Naive thymus-derived CD4-positive, alpha-beta T cell (primary cell): ENCODE results near the gene E4F1. TPM values are rescaled to one million over a fixed set of nuclear protein-coding genes. Genes with fewer than 3 reads are reported as not detected.
"Not testable (repeated sequence)": the region's sequence is repeated elsewhere in the genome, so short reads cannot be mapped to it uniquely, and the experiment has no call there.

Source experiments
- ATAC-seq: fragments of 150-1000 bp; cut with Tn5 transposase; 2 replicates; pipeline ENCODE4 v1.10.0; 2021; ENCODE audit warnings: mild to moderate bottlenecking, moderate library complexity
- CTCF ChIA-PET: fragments of 350-600 bp; sonication (Branson Sonifier 250); formaldehyde crosslinking; loops from one replicate; lab custom pipeline; 2021; ENCODE audit warnings: antibody characterized with exemption; lab: Charles Lee
- POLR2A ChIA-PET: fragments of 350-600 bp; sonication (Branson Sonifier 250); formaldehyde crosslinking; loops from one replicate; lab custom pipeline; 2021; ENCODE audit warnings: antibody characterized with exemption, inconsistent platforms; lab: Charles Lee
- DNase-seq, 9 donors: peaks; one replicate each; pipeline versions ENCODE4 v3.0.0 to v3.0.0-alpha.2; 2020 to 2022; ENCODE audit warnings: mixed read lengths in 1 of 9
- H3K27ac ChIP-seq: one replicate; pipeline ENCODE4 v1.7.0; 2013; ENCODE audit warnings: mild to moderate bottlenecking, low read depth, low read length, moderate library complexity
- H3K27me3 ChIP-seq, 2 donors: one replicate each; pipeline ENCODE4 v1.7.0; 2013; ENCODE audit warnings: low read length in 2 of 2, mild to moderate bottlenecking in 2 of 2, moderate library complexity in 2 of 2; ENCODE audit not compliant: control insufficient read depth in 2 of 2, insufficient read depth in 2 of 2
- H3K36me3 ChIP-seq, 3 experiments: 1 replicate in 2 of 3; 2 replicates in 1 of 3; pipeline ENCODE4 v1.7.0; 2013; ENCODE audit warnings: low read length in 3 of 3, mild to moderate bottlenecking in 3 of 3, moderate library complexity in 1 of 3; ENCODE audit not compliant: insufficient read depth in 3 of 3, control insufficient read depth in 2 of 3
- H3K4me1 ChIP-seq, 2 donors: one replicate each; pipeline ENCODE4 v1.7.0; 2013; ENCODE audit warnings: low read length in 2 of 2, mild to moderate bottlenecking in 2 of 2, moderate library complexity in 1 of 2; ENCODE audit not compliant: control insufficient read depth in 2 of 2, insufficient read depth in 2 of 2
- H3K4me3 ChIP-seq: 2 replicates; pipeline ENCODE4 v1.7.0; 2013; ENCODE audit warnings: mild to moderate bottlenecking, low read length
- H3K9me3 ChIP-seq, 3 experiments: 1 replicate in 2 of 3; 2 replicates in 1 of 3; pipeline ENCODE4 v1.7.0; 2013; ENCODE audit warnings: low read length in 3 of 3; ENCODE audit not compliant: control insufficient read depth in 2 of 3
- H3K27ac Mint-ChIP-seq, 9 donors: one replicate each; pipeline ENCODE4 v1.8.0; 2020 to 2022; ENCODE audit warnings: mixed read lengths in 9 of 9, mild to moderate bottlenecking in 8 of 9, moderate library complexity in 5 of 9, inconsistent platforms in 2 of 9
- H3K27me3 Mint-ChIP-seq, 5 donors: one replicate each; pipeline ENCODE4 v1.8.0; 2021 to 2022; ENCODE audit warnings: mixed read lengths in 5 of 5, mild to moderate bottlenecking in 1 of 5
- H3K36me3 Mint-ChIP-seq, 5 donors: one replicate each; pipeline ENCODE4 v1.8.0; 2020 to 2022; ENCODE audit warnings: mixed read lengths in 5 of 5, mild to moderate bottlenecking in 3 of 5, inconsistent platforms in 1 of 5
- H3K4me1 Mint-ChIP-seq, 7 donors: one replicate each; pipeline ENCODE4 v1.8.0; 2020 to 2022; ENCODE audit warnings: mixed read lengths in 7 of 7, mild to moderate bottlenecking in 3 of 7, inconsistent platforms in 1 of 7
- H3K4me3 Mint-ChIP-seq, 10 donors: one replicate each; pipeline ENCODE4 v1.8.0; 2020 to 2022; ENCODE audit warnings: mild to moderate bottlenecking in 10 of 10, mixed read lengths in 10 of 10, moderate library complexity in 6 of 10, inconsistent platforms in 2 of 10
- H3K9me3 Mint-ChIP-seq, 11 donors: one replicate each; pipeline ENCODE4 v1.8.0; 2020 to 2022; ENCODE audit warnings: mixed read lengths in 11 of 11, mild to moderate bottlenecking in 4 of 11, inconsistent platforms in 1 of 11, moderate library complexity in 1 of 11
- intact Hi-C, 2 donors: fragments of 100-400 bp; cut with micrococcal nuclease; formaldehyde crosslinking; loops; one replicate each; pipeline ENCODE4 v1.15.1; 2023
- polyA plus RNA-seq, 2 donors: library from polyadenylated mRNA; unstranded; fragments of 300-500 nt; fragmentation: Illumina TruSeq; gene quantifications; one replicate each; pipeline ENCODE4 v1.2.3, GENCODE V29; 2021
- total RNA-seq, 6 experiments: library from RNA in 5 of 6; stranded (reverse) in 5 of 6; gene quantifications; 1 replicate in 5 of 6; 2 replicates in 1 of 6; pipeline ENCODE4 v1.2.3 and lab custom pipeline; 2021 to 2026

The E4F1 gene
- total and polyA plus RNA-seq, 7 experiments from 2014 or later: 12.6 to 45.6 (median 33.6) TPM

DNA sequence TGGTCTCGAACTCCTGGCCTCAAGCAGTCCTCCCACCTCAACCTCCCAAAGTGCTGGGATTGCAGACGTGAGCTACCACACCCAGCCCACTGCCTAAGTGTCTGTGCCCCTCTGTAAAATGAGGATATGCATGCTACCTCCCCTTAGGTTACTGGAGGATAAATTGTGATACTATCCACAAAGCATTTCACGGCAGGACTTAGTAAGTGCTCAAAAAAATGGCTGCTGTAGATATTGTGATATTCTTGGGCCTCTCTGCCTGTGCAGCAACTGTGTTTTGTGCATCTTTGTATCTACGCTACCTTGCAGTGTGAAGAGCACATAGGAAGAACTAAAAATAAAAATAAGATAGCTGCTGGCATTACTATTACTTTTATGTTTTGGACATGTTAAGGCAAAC lies 25.1 kb upstream of the E4F1 start:
- peak overlapping the region in 8 of 10 donors; percentile 51 to 84 (median 62) for H3K4me3 Mint-ChIP-seq
- Histone ChIP-seq H3K27ac (no peak overlapping the region), H3K9me3 (no peaks in the 10 kb centered on the region), H3K4me1 (peaks cover 0 to 8% of the 10 kb centered on the region in 2 donors), H3K36me3 (no peaks in the 10 kb centered on the region), H3K4me3 (no peak overlapping the region), H3K27me3 (peaks cover 6 to 11% of the 10 kb centered on the region in 2 donors)
- no peak for DNase-seq
- ChIA-PET POLR2A (interaction anchor here (0.7 kb wide), 1 partner anchor 26 kb away, joined by 3 read pairs; no protein-coding TSS in a partner anchor), CTCF (interaction anchor here (1.1 to 1.3 kb wide), 2 partner anchors 53 to 304 kb away, joined by 3 to 5 read pairs; partner anchors contain the start of gene ECI1)
- H3K9me3 Mint-ChIP-seq: no peaks in the 10 kb centered on the region
- no peaks in the 10 kb centered on the region for H3K36me3 Mint-ChIP-seq
- H3K27me3 Mint-ChIP-seq: peaks cover 14 to 48% (median 16%) of the 10 kb centered on the region in 5 donors
- H3K4me1 Mint-ChIP-seq: peaks cover 0 to 6% (median 4%) of the 10 kb centered on the region in 7 donors
- no peak for ATAC-seq
- intact Hi-C loops: no loop called here
- H3K27ac Mint-ChIP-seq: peak overlapping the region in 2 of 9 donors; percentile 31

- Histone ChIP-seq H3K27ac (no peak overlapping the region), H3K36me3 (no peaks in the 10 kb centered on the region), H3K27me3 (peaks cover 6 to 11% of the 10 kb centered on the region in 2 donors), H3K4me1 (peaks cover 0 to 8% of the 10 kb centered on the region in 2 donors), H3K9me3 (no peaks in the 10 kb centered on the region), H3K4me3 (no peak overlapping the region)
- intact Hi-C loops: no loop called here
- no peak for DNase-seq
- H3K4me3 Mint-ChIP-seq: no peak overlapping the region
- CTCF ChIA-PET: interaction anchor here (1.3 kb wide), 1 partner anchor 52 kb away, joined by 3 read pairs; the partner anchor contains the start of gene ECI1
- POLR2A ChIA-PET: interaction anchor here (0.6 kb wide), 1 partner anchor 203 kb away, joined by 4 read pairs; no protein-coding TSS in a partner anchor
- peaks cover 14 to 50% (median 16%) of the 10 kb centered on the region in 5 donors for H3K27me3 Mint-ChIP-seq
- H3K9me3 Mint-ChIP-seq: no peaks in the 10 kb centered on the region
- ATAC-seq: no peak
- H3K4me1 Mint-ChIP-seq: peaks cover 0 to 10% (median 5%) of the 10 kb centered on the region in 7 donors
- H3K27ac Mint-ChIP-seq: no peak overlapping the region
- H3K36me3 Mint-ChIP-seq: no peaks in the 10 kb centered on the region
Measured at GRCh38 chr16:2199095-2199494, 24.3 kb upstream of the E4F1 start.

GRCh38 chr16:2199621-2200139 lies 23.7 kb upstream of the E4F1 start:
- Histone ChIP-seq H3K27me3 (peaks cover 6 to 11% of the 10 kb centered on the region in 2 donors), H3K4me1 (peaks cover 3 to 8% of the 10 kb centered on the region in 2 donors), H3K4me3 (no peak overlapping the region), H3K27ac (no peak overlapping the region), H3K36me3 (no peaks in the 10 kb centered on the region), H3K9me3 (no peaks in the 10 kb centered on the region)
- H3K36me3 Mint-ChIP-seq: peaks cover 0 to 4% (median 0%) of the 10 kb centered on the region in 5 donors
- DNase-seq: no peak
- intact Hi-C loops: loop anchor here in 1 of 2 donors (10.0 kb wide), 1 partner anchor 65 kb away; the partner anchor contains the start of gene RNPS1
- no peak overlapping the region for H3K27ac Mint-ChIP-seq
- peaks cover 0 to 3% (median 0%) of the 10 kb centered on the region in 11 donors for H3K9me3 Mint-ChIP-seq
- peaks cover 5 to 13% (median 9%) of the 10 kb centered on the region in 7 donors for H3K4me1 Mint-ChIP-seq
- ChIA-PET POLR2A (interaction anchor here (0.6 kb wide), 1 partner anchor 204 kb away, joined by 4 read pairs; no protein-coding TSS in a partner anchor), CTCF (no interaction called here)
- ATAC-seq: no peak
- H3K4me3 Mint-ChIP-seq: no peak overlapping the region
- peaks cover 14 to 45% (median 15%) of the 10 kb centered on the region in 5 donors for H3K27me3 Mint-ChIP-seq

DNA sequence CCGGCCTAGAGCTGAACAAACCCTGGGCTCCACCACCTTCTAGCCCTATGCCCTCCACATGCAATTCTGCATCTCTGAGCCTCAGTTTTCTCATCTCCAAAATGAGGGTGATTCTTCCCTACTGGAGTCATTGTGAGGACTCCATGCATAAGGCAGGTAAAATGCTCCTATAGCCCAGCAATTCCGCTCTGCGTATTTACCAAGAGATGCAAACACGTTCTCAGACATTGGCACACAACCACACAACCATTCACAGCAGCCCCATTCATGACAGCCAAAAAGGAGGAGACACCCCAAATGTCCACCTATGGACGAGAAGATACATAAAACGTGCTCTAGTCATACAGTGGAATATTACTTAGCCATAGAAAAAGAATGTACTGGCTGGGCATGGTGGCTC lies 23.1 kb upstream of the E4F1 start:
- intact Hi-C loops: loop anchor here in 1 of 2 donors (10.0 kb wide), 1 partner anchor 64 kb away; the partner anchor contains the start of gene RNPS1
- peaks cover 11 to 40% (median 14%) of the 10 kb centered on the region in 5 donors for H3K27me3 Mint-ChIP-seq
- H3K9me3 Mint-ChIP-seq: peaks cover 0 to 3% (median 0%) of the 10 kb centered on the region in 11 donors
- Histone ChIP-seq H3K27me3 (peaks cover 6 to 11% of the 10 kb centered on the region in 2 donors), H3K4me3 (no peak overlapping the region), H3K9me3 (no peaks in the 10 kb centered on the region), H3K4me1 (peaks cover 5 to 7% of the 10 kb centered on the region in 2 donors), H3K27ac (no peak overlapping the region), H3K36me3 (no peaks in the 10 kb centered on the region)
- no peak for DNase-seq
- no peak overlapping the region for H3K27ac Mint-ChIP-seq
- ChIA-PET CTCF (no interaction called here), POLR2A (no interaction called here)
- no peak for ATAC-seq
- H3K4me1 Mint-ChIP-seq: peaks cover 5 to 11% (median 7%) of the 10 kb centered on the region in 7 donors
- H3K4me3 Mint-ChIP-seq: peak overlapping the region in 1 of 10 donors; percentile 19
- peaks cover 0 to 4% (median 0%) of the 10 kb centered on the region in 5 donors for H3K36me3 Mint-ChIP-seq

DNA sequence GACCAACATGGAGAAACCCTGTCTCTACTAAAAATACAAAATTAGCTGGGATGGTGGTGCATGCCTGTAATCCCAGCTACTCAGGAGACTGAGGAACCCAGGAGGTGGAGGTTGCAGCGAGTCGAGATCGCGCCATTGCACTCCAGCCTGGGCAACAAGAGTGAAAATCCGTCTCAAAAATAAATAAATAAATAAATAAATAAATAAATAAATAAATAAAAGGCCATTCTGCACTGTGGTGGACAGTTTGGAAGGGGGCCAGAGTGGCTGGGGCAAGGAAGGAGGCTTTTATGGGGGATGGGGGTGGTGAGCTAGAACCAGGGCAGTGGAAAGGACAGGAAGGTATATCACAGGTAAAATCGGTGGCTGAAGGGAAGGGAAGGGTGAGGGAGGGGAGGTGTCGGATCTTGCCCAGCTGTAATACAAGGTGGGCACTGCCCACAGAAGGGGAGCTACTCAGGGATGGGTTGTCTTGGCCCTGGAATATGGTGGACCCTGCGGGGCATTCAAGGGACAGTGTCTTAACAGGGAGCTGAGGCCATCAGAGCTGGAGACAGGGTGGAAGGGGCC lies 20.2 kb upstream of the E4F1 start:
- H3K9me3 ChIP-seq, H3K4me3 ChIP-seq, H3K27ac ChIP-seq, H3K27me3 ChIP-seq, H3K9me3 Mint-ChIP-seq, ATAC-seq, DNase-seq: not testable (repeated sequence)
- CTCF ChIA-PET: interaction anchor here (1.2 kb wide), 1 partner anchor 9 kb away, joined by 6 read pairs; no protein-coding TSS in a partner anchor
- Histone ChIP-seq H3K36me3 (peaks cover 0 to 16% (median 8%) of the 10 kb centered on the region in 3 experiments), H3K4me1 (peaks cover 11 to 13% of the 10 kb centered on the region in 2 donors)
- H3K27me3 Mint-ChIP-seq: peaks cover 2 to 23% (median 8%) of the 10 kb centered on the region in 5 donors
- H3K36me3 Mint-ChIP-seq: peaks cover 0 to 11% (median 6%) of the 10 kb centered on the region in 5 donors
- POLR2A ChIA-PET: interaction anchor here (1.0 to 3.7 kb wide), 5 partner anchors 8 to 316 kb away, joined by 3 to 28 read pairs (median 3); partner anchors contain the start of genes PGP and TRAF7
- intact Hi-C loops: loop anchor here in 1 of 2 donors (10.0 kb wide), 1 partner anchor 62 kb away; the partner anchor contains the start of gene RNPS1
- H3K4me1 Mint-ChIP-seq: peaks cover 7 to 29% (median 21%) of the 10 kb centered on the region in 7 donors
- H3K27ac Mint-ChIP-seq: peak overlapping the region in 4 of 9 donors; percentile 18 to 80 (median 38)
- peak overlapping the region; percentile 27 to 91 (median 67) for H3K4me3 Mint-ChIP-seq

GRCh38 chr16:2204416-2205103 lies 18.8 kb upstream of the E4F1 start:
- H3K27ac Mint-ChIP-seq: peak overlapping the region; percentile 65 to 88 (median 84)
- DNase-seq: no peak
- POLR2A ChIA-PET: interaction anchor here (0.7 to 3.7 kb wide), 16 partner anchors 8 to 1823 kb away, joined by 3 to 50 read pairs (median 4); partner anchors contain the start of genes AMDHD2, E4F1, ECI1 and GFER
- H3K27me3 ChIP-seq: no peaks in the 10 kb centered on the region
- peak overlapping the region; percentile 97 for H3K27ac ChIP-seq
- peaks cover 0 to 13% (median 0%) of the 10 kb centered on the region in 5 donors for H3K27me3 Mint-ChIP-seq
- no peaks in the 10 kb centered on the region for H3K9me3 ChIP-seq
- no peak for ATAC-seq
- H3K4me3 ChIP-seq: peak overlapping the region; percentile 93
- H3K9me3 Mint-ChIP-seq: peaks cover 0 to 3% (median 0%) of the 10 kb centered on the region in 11 donors
- peaks cover 7 to 29% (median 21%) of the 10 kb centered on the region in 7 donors for H3K4me1 Mint-ChIP-seq
- intact Hi-C loops: loop anchor here (1.0 to 10.0 kb wide), 12 partner anchors 9 to 516 kb away; partner anchors contain the start of genes E4F1 (in 2 of the 2), RNPS1 (in 2 of the 2), TRAF7 (in 2 of the 2) and CCNF (in 1 of the 2)
- CTCF ChIA-PET: no interaction called here
- peaks cover 0 to 11% (median 6%) of the 10 kb centered on the region in 5 donors for H3K36me3 Mint-ChIP-seq
- peak overlapping the region; percentile 80 to 95 (median 88) for H3K4me3 Mint-ChIP-seq
- peaks cover 11 to 13% of the 10 kb centered on the region in 2 donors for H3K4me1 ChIP-seq
- H3K36me3 ChIP-seq: peaks cover 0 to 30% (median 9%) of the 10 kb centered on the region in 3 experiments
